GM06990 (cell line): ENCODE results near the gene GNGT1.
A peak's percentile ranks its signal among the peaks of the same experiment; 100 is the strongest.

Source experiments
- DNase-seq: peaks from one replicate; pipeline ENCODE4 v3.0.0-alpha.2; 2011; ENCODE audit not compliant: insufficient read length; ENCODE audit errors: extremely low read depth
- H3K27me3 ChIP-seq: replicated peaks from 2 replicates; pipeline ENCODE4 v1.6.0; 2011; ENCODE audit warnings: low read length; ENCODE audit not compliant: control insufficient read depth, insufficient read depth
- H3K36me3 ChIP-seq: 2 replicates; pipeline ENCODE4 v1.5.1; 2011; ENCODE audit warnings: low read length; ENCODE audit not compliant: control insufficient read depth, insufficient read depth
- H3K4me3 ChIP-seq: replicated peaks from 2 replicates; pipeline ENCODE4 v1.5.1; 2011; ENCODE audit warnings: low read depth, mild to moderate bottlenecking, control low read depth, low read length
- CTCF ChIP-seq: IDR thresholded peaks from 2 replicates; pipeline ENCODE4 v1.5.1; 2011; ENCODE audit warnings: low read length, control low read depth, mild to moderate bottlenecking, inconsistent platforms; ENCODE audit not compliant: insufficient read depth, poor library complexity, severe bottlenecking

The GNGT1 gene

DNA sequence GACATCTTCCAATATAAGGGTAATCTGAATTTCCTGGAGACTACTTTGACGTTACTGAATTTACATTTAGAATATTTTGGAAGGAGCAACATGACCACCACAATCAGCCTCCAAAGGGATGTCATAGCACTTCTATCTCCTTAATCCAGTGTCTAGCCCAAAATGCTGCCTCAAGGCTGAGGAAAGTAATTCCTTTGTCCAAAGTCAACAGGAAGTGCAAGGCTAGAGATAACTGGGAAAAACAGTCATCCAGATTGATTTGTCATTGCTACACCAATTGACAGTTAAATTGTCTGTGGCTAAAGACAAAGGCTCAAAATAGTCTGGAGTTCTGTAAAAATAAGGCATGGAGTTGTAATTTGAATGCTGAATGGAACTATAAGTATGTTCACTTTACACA is 11.9 kb upstream of the GNGT1 start:
- no peak for TF ChIP-seq CTCF
- DNase-seq = no peak
- H3K27me3 ChIP-seq = no peaks in the 10 kb centered on the region

DNA sequence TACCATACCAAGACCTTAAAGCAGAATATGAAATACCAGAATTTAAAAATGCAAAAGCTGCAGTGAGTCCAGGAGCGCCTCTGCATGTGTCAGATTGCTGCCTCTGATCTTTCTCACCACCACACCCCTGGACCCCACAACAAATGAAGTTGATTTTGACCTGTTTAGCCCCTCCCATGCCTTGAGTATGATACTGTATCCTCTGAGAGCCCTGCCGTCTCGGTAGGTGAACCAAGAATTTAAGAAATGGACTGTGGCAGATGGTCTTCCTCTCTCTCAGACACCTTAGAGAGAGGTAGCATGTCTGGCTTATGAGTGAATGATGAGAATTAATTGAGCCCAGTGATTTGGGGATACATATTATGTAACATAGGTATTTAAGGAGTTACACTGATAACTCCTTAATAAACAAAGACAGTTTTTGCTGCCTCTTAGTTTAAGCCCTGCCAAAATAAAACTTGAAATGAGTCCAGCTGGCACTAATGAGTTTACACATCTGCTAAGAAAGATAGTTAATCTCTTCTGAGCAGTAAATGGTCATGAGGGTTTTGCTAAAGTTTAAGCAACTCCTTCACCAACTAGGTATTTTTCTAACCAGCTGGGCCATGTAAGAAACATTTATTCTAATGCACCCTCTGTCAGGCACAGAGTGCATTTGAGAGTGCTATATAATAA is 11.3 kb upstream of the GNGT1 start:
- no peaks in the 10 kb centered on the region for H3K27me3 ChIP-seq

More for the DNA sequence above, 11.9 kb upstream of the GNGT1 start:
- Histone ChIP-seq H3K4me3 (no peak overlapping the region), H3K36me3 (no peaks in the 10 kb centered on the region)

DNA sequence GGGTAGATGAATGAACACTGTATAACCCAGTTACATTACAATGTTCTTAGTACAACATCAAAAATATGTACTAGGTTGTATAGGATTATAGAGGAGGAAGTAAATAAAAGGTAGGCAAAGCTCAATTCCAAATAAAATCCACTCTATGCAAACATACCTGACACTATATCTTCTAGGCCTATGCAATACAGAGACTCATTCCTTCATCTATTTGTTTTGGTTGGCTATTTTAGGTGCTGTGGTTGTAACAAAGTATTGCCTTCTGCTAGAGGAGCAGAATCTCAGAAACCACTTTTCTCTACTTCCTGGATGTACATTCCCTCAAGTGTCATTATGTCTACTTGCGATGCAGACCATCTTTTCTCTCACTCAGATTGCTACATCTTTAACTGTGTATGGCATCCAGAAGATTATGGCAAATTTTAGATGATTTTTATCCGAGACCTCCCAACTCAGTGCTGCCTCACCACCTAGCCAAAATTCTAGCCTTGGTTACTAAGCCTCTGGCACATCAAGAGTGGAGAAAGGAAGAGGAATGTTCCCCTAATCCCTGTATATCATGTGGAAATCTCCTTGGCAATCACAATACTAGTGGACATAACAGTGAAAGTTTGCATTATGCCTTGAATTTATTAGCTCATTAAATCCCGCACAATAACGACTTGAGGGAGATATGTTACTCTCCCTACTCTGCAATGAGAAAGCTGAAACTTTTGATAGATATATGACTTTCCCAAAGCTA is 10.3 kb upstream of the GNGT1 start:
- no peak overlapping the region for H3K4me3 ChIP-seq
- TF ChIP-seq CTCF = no peak
- no peak for DNase-seq
- no peaks in the 10 kb centered on the region for H3K36me3 ChIP-seq
- H3K27me3 ChIP-seq = no peaks in the 10 kb centered on the region

More for the DNA sequence above, 11.3 kb upstream of the GNGT1 start:
- no peaks in the 10 kb centered on the region for H3K36me3 ChIP-seq
- no peak for DNase-seq
- H3K4me3 ChIP-seq = no peak overlapping the region
- TF ChIP-seq CTCF = no peak

DNA sequence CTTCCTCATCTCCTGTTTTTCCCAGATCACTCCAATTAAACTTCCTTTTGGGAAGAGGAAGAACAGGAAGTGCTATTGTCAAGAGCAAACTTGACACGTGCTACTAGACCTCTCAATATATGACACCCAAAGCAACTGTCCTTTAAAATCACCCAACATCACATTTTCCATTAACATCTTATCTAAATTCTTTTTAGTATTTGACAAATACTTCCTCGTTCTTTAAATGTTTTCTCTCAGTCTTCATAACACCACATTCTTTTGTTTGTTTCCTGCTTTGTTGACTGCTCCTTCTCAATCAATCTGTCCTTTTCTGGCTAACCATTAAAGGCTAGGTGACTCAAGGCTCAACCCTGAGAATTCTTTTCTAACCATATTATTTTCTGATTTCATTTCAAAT is 8.7 kb upstream of the GNGT1 start:
- Histone ChIP-seq H3K36me3 (no peaks in the 10 kb centered on the region), H3K27me3 (no peaks in the 10 kb centered on the region), H3K4me3 (no peak overlapping the region)
- TF ChIP-seq CTCF = no peak
- no peak for DNase-seq

DNA sequence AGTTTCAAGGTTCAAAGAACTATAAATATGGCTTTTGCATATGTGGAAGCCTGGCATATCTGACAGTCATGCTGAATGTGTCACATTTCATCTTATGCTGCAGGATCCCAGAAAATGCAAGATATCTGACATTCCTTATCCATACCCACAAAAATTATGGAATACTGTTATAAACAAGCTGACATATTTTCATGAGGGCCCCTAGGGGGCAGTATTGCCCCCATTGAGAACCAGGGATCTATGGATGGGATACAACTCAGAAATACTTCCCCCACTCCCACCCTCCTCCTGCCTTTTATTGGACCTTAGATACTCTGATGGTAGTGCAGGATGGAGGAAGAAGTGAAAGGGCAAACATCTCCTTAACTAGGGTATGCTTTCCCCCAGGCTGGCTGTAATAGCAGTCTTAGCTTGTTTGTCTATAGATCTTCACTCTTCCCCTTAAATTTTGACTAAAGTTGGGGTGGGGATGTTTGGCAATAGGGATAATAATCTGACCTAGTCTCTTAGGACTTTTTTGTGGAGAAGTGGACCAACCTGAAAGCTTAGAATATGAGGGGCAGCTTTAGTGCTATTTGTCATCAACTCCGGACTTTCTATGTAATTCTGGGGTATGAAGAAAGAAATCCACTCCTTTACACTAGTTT is 3.5 kb upstream of the GNGT1 start:
- no peak for DNase-seq
- TF ChIP-seq CTCF = peak; percentile 84
- Histone ChIP-seq H3K36me3 (no peaks in the 10 kb centered on the region), H3K4me3 (no peak overlapping the region), H3K27me3 (no peaks in the 10 kb centered on the region)
